PC-3 (cell line): ENCODE results near the gene MACROD1. TPM values are rescaled to one million over a fixed set of nuclear protein-coding genes. Genes with fewer than 3 reads are reported as not detected.

Experiments used
- ATAC-seq: fragments of 200-7000 bp; cut with Tn5 transposase; 2 replicates; pipeline ENCODE4 v1.9.1; 2020; ENCODE audit warnings: mild to moderate bottlenecking, moderate library complexity
- BruUV-seq: library from RNA; stranded (reverse); fragments of 400-500 nt; replicated peaks from 2 replicates; lab custom pipeline; 2021; lab: Mats Ljungman, UMichigan
- CTCF ChIA-PET: fragments of 300-600 bp; sonication (Branson Sonifier 250); formaldehyde crosslinking; loops from one replicate; lab custom pipeline; 2022; ENCODE audit warnings: antibody characterized with exemption; lab: Charles Lee
- POLR2A ChIA-PET: fragments of 300-600 bp; sonication (Branson Sonifier 250); formaldehyde crosslinking; loops from one replicate; lab custom pipeline; 2022; ENCODE audit warnings: antibody characterized with exemption; ENCODE audit not compliant: unreplicated experiment; lab: Charles Lee
- DNase-seq: peaks from one replicate; pipeline ENCODE4 v3.0.0-alpha.2; 2015
- H2AFZ ChIP-seq: fragments of 300-600 bp; sonication (generic); 2 replicates; pipeline ENCODE4 v1.6.0; 2016; ENCODE audit warnings: antibody characterized with exemption, low read length
- H3F3A ChIP-seq: fragments of 300-600 bp; sonication (generic); one replicate; pipeline ENCODE4 v1.6.0; 2017; ENCODE audit warnings: antibody characterized with exemption, low read length, control low read depth, mild to moderate bottlenecking; ENCODE audit not compliant: unreplicated experiment
- H3K27ac ChIP-seq: fragments of 300-600 bp; sonication (generic); 2 replicates; pipeline ENCODE4 v1.5.1; 2016; ENCODE audit warnings: mild to moderate bottlenecking, low read length
- H3K27me3 ChIP-seq: fragments of 300-600 bp; sonication (generic); 2 replicates; pipeline ENCODE4 v1.6.1; 2016; ENCODE audit warnings: low read length, mixed read lengths
- H3K36me3 ChIP-seq: fragments of 300-600 bp; sonication (generic); 2 replicates; pipeline ENCODE4 v1.6.1; 2016; ENCODE audit warnings: low read depth, mixed run types, low read length, mixed read lengths
- H3K4me1 ChIP-seq: fragments of 300-600 bp; sonication (generic); 2 replicates; pipeline ENCODE4 v1.5.1; 2016; ENCODE audit warnings: low read length; ENCODE audit not compliant: insufficient read depth
- H3K4me2 ChIP-seq: fragments of 300-600 bp; sonication (generic); 2 replicates; pipeline ENCODE4 v1.6.0; 2016; ENCODE audit warnings: low read length
- H3K4me3 ChIP-seq: fragments of 300-600 bp; sonication (generic); 2 replicates; pipeline ENCODE4 v1.5.1; 2016; ENCODE audit warnings: mild to moderate bottlenecking, low read length, mixed read lengths
- H3K79me2 ChIP-seq: fragments of 300-600 bp; sonication (generic); 2 replicates; pipeline ENCODE4 v1.6.1; 2017; ENCODE audit warnings: low read length, mixed read lengths
- H3K9ac ChIP-seq: fragments of 300-600 bp; sonication (generic); 2 replicates; pipeline ENCODE4 v1.6.0; 2016; ENCODE audit warnings: mild to moderate bottlenecking, low read length
- H3K9me2 ChIP-seq: fragments of 300-600 bp; sonication (generic); replicated peaks from 2 replicates; pipeline ENCODE4 v1.6.1; 2016; ENCODE audit warnings: mixed run types, low read length, mixed read lengths
- H3K9me3 ChIP-seq: fragments of 300-600 bp; sonication (generic); 2 replicates; pipeline ENCODE4 v1.6.1; 2016; ENCODE audit warnings: low read length, mixed read lengths
- H4K20me1 ChIP-seq: fragments of 300-600 bp; sonication (generic); 2 replicates; pipeline ENCODE4 v1.6.1; 2016; ENCODE audit warnings: low read length, mixed read lengths
- CTCF ChIP-seq: fragments of 300-600 bp; sonication (generic); conservative IDR thresholded peaks from 2 replicates; pipeline ENCODE4 v1.5.1; 2017; ENCODE audit warnings: antibody characterized with exemption, low read depth, mild to moderate bottlenecking, low read length
- EZH2 ChIP-seq: fragments of 300-600 bp; sonication (generic); IDR thresholded peaks from one replicate; pipeline ENCODE4 v1.6.1; 2017; ENCODE audit warnings: antibody characterized with exemption, mild to moderate bottlenecking, low read length; ENCODE audit not compliant: unreplicated experiment
- EZH2phosphoT487 ChIP-seq: fragments of 300-600 bp; sonication (generic); IDR thresholded peaks from 2 replicates; pipeline ENCODE4 v1.6.1; 2018; ENCODE audit warnings: mild to moderate bottlenecking, antibody characterized with exemption, low read length, borderline replicate concordance
- intact Hi-C: fragments of 100-400 bp; cut with micrococcal nuclease; formaldehyde crosslinking; loops from 2 replicates; pipeline ENCODE4 v1.9.0; 2023
- total RNA-seq: library from RNA; depleted of rRNA; stranded (reverse); fragments of >200 nt; gene quantifications from 2 replicates; pipeline ENCODE4 v1.2.3, GENCODE V29; 2014

MACROD1 gene
- total RNA-seq, 1 experiment from 2014 or later = 71.4 TPM

- H3K79me2 ChIP-seq = no peaks in the 10 kb centered on the region
- H3K4me2 ChIP-seq = no peak overlapping the region
- H3K4me3 ChIP-seq = no peak overlapping the region
- no peaks in the 10 kb centered on the region for H4K20me1 ChIP-seq
- H3K27me3 ChIP-seq = no peaks in the 10 kb centered on the region
- TF ChIP-seq CTCF (no peak), EZH2 (no peak), EZH2phosphoT487 (no peak)
- no peak overlapping the region for H3K27ac ChIP-seq
- H3K9me3 ChIP-seq = no peaks in the 10 kb centered on the region
- H2AFZ ChIP-seq = no peak overlapping the region
- POLR2A ChIA-PET = no interaction called here
- no peaks in the 10 kb centered on the region for H3K36me3 ChIP-seq
- no TSS peak for BruUV-seq
- DNase-seq = no peak
- intact Hi-C loops = no loop called here
- no peaks in the 10 kb centered on the region for H3K9me2 ChIP-seq
- no peak for ATAC-seq
- H3K9ac ChIP-seq = no peak overlapping the region
- CTCF ChIA-PET = no interaction called here
- no peaks in the 10 kb centered on the region for H3F3A ChIP-seq
- H3K4me1 ChIP-seq = no peaks in the 10 kb centered on the region
Observed at GRCh38 chr11:64063777-64064176, 102.1 kb downstream of the MACROD1 start.

GRCh38 chr11:64062185-64063039, 103.5 kb downstream of the MACROD1 start:
- H3K4me2 ChIP-seq = no peak overlapping the region
- intact Hi-C loops = no loop called here
- no peaks in the 10 kb centered on the region for H3K79me2 ChIP-seq
- BruUV-seq = no TSS peak
- no peak overlapping the region for H3K4me3 ChIP-seq
- H3K27me3 ChIP-seq = no peaks in the 10 kb centered on the region
- H4K20me1 ChIP-seq = no peaks in the 10 kb centered on the region
- H2AFZ ChIP-seq = no peak overlapping the region
- H3K36me3 ChIP-seq = no peaks in the 10 kb centered on the region
- DNase-seq = no peak
- no peak for ATAC-seq
- H3F3A ChIP-seq = no peaks in the 10 kb centered on the region
- no peak overlapping the region for H3K27ac ChIP-seq
- H3K9me2 ChIP-seq = no peaks in the 10 kb centered on the region
- no peak overlapping the region for H3K9ac ChIP-seq
- no peaks in the 10 kb centered on the region for H3K9me3 ChIP-seq
- no peak for TF ChIP-seq EZH2
- TF ChIP-seq CTCF = no peak
- no peak for TF ChIP-seq EZH2phosphoT487
- ChIA-PET CTCF (no interaction called here), POLR2A (interaction anchor here (0.6 kb wide), 1 partner anchor 8 kb away, joined by 5 read pairs; no protein-coding TSS in a partner anchor)
- H3K4me1 ChIP-seq = no peaks in the 10 kb centered on the region

GRCh38 chr11:64060861-64061444, 105.0 kb downstream of the MACROD1 start:
- H3K9ac ChIP-seq = no peak overlapping the region
- H4K20me1 ChIP-seq = no peaks in the 10 kb centered on the region
- no peak overlapping the region for H2AFZ ChIP-seq
- POLR2A ChIA-PET = no interaction called here
- no peaks in the 10 kb centered on the region for H3K9me2 ChIP-seq
- H3K4me2 ChIP-seq = no peak overlapping the region
- H3K27ac ChIP-seq = no peak overlapping the region
- CTCF ChIA-PET = no interaction called here
- no TSS peak for BruUV-seq
- no peaks in the 10 kb centered on the region for H3K36me3 ChIP-seq
- H3F3A ChIP-seq = no peaks in the 10 kb centered on the region
- DNase-seq (no peak), ATAC-seq (no peak)
- H3K9me3 ChIP-seq = no peaks in the 10 kb centered on the region
- H3K79me2 ChIP-seq = no peaks in the 10 kb centered on the region
- no peak overlapping the region for H3K4me3 ChIP-seq
- no peaks in the 10 kb centered on the region for H3K27me3 ChIP-seq
- intact Hi-C loops = no loop called here
- H3K4me1 ChIP-seq = no peaks in the 10 kb centered on the region
- TF ChIP-seq EZH2 (no peak), CTCF (no peak), EZH2phosphoT487 (no peak)
